A673 (cell line): ENCODE data around the gene MOSMO.

Source experiments
- CTCF ChIP-seq: fragments of 300-800, 200-600 bp; sonication (generic); conservative IDR thresholded peaks from 2 replicates; pipeline ENCODE4 v1.5.1; 2017; ENCODE audit warnings: low read depth, mild to moderate bottlenecking, antibody characterized with exemption, low read length, moderate library complexity, mixed read lengths
- EZH2 ChIP-seq: fragments of 200-600 bp; sonication (generic); IDR thresholded peaks from 2 replicates; pipeline ENCODE4 v1.6.1; 2017; ENCODE audit warnings: borderline replicate concordance, low read depth, mild to moderate bottlenecking, mixed read lengths, antibody characterized with exemption, low read length; ENCODE audit not compliant: poor library complexity, severe bottlenecking

DNA sequence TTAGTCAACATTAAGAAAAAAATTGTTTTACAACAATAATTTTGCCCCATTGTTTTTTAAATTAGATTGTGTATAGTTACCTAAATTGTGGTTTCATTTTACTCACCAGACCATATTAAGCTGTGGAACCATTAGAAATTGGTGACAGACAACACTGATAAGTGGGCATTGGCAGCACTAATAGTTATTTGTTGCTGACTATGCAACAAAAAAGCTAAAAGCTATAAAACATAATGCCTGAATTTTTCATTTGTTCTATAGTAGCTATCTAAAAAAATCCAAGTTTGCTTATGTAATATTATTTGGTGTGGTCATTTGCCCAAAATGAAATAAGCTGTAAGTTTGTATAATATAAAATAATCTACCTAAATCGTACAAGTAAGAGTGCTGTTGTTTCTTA is 70.7 kb downstream of the MOSMO start:
- TF ChIP-seq CTCF (no peak), EZH2 (no peak)
